ENCODE data around the gene SZRD1.

GRCh38 chr1:16380868-16381267 is 13.8 kb downstream of the SZRD1 start:
- TF ChIP-seq CTCF (conservative IDR thresholded peaks at IDR 0.05; ENCODE audit: low read depth, low read length) (no peak), EZH2 (IDR thresholded peaks at IDR 0.05; ENCODE audit: low read length, unreplicated experiment) (no peak), EZH2phosphoT487 (IDR thresholded peaks at IDR 0.05; ENCODE audit: borderline replicate concordance, low read length) (no peak)
